Fibroblast of lung (primary cell): ENCODE results near the gene MYMK. TPM values are rescaled to one million over a fixed set of nuclear protein-coding genes. Genes with fewer than 3 reads are reported as not detected.

Experiments used
- DNase-seq, 2 donors: peaks; one replicate each; pipeline versions ENCODE4 v3.0.0 to v3.0.0-alpha.2; 2010; ENCODE audit warnings: low read depth in 2 of 2
- H2AFZ ChIP-seq: 2 replicates; pipeline ENCODE4 v1.5.1; 2012; ENCODE audit warnings: low read length, control low read depth, inconsistent platforms
- H3K27ac ChIP-seq: 2 replicates; pipeline ENCODE4 v1.5.1; 2011; ENCODE audit warnings: low read length, control low read depth; ENCODE audit not compliant: insufficient read depth
- H3K27me3 ChIP-seq: 2 replicates; pipeline ENCODE4 v1.5.1; 2011; ENCODE audit warnings: mild to moderate bottlenecking, low read length; ENCODE audit not compliant: control insufficient read depth, insufficient read depth
- H3K36me3 ChIP-seq: 2 replicates; pipeline ENCODE4 v1.5.1; 2011; ENCODE audit warnings: low read length; ENCODE audit not compliant: control insufficient read depth, insufficient read depth
- H3K4me1 ChIP-seq: 2 replicates; pipeline ENCODE4 v1.5.1; 2011; ENCODE audit warnings: low read length; ENCODE audit not compliant: control insufficient read depth, insufficient read depth; ENCODE audit errors: extremely low read depth
- H3K4me2 ChIP-seq: 2 replicates; pipeline ENCODE4 v1.5.1; 2011; ENCODE audit warnings: low read length, control low read depth; ENCODE audit not compliant: insufficient read depth; ENCODE audit errors: extremely low read depth
- H3K4me3 ChIP-seq, 4 experiments: fragments of 200-600 bp in 1 of 4; sonication (generic) in 1 of 4; replicated peaks in 1 of 4; 2 replicates each; pipeline ENCODE4 v1.5.1; 2011 to 2016; ENCODE audit warnings: low read length in 4 of 4, low read depth in 3 of 4, mild to moderate bottlenecking in 3 of 4, control low read depth in 2 of 4, inconsistent platforms in 1 of 4, mixed read lengths in 1 of 4; ENCODE audit not compliant: insufficient read depth in 1 of 4; ENCODE audit errors: control extremely low read depth in 1 of 4
- H3K79me2 ChIP-seq: 2 replicates; pipeline ENCODE4 v1.5.1; 2012; ENCODE audit warnings: mild to moderate bottlenecking, low read length, inconsistent platforms; ENCODE audit not compliant: control insufficient read depth, insufficient read depth
- H3K9ac ChIP-seq: 2 replicates; pipeline ENCODE4 v1.5.1; 2011; ENCODE audit warnings: mild to moderate bottlenecking, low read length, control low read depth; ENCODE audit not compliant: insufficient read depth
- H3K9me3 ChIP-seq: 2 replicates; pipeline ENCODE4 v1.5.1; 2012; ENCODE audit warnings: low read depth, low read length; ENCODE audit not compliant: control insufficient read depth, insufficient read depth
- H4K20me1 ChIP-seq: 2 replicates; pipeline ENCODE4 v1.5.1; 2011; ENCODE audit warnings: low read length; ENCODE audit not compliant: control insufficient read depth, insufficient read depth; ENCODE audit errors: extremely low read depth
- EZH2 ChIP-seq: IDR thresholded peaks from 2 replicates; pipeline ENCODE4 v1.5.1; 2012; ENCODE audit warnings: low read length, control low read depth, mild to moderate bottlenecking; ENCODE audit errors: missing control alignments
- polyA plus RNA-seq, 2 donors: library from polyadenylated mRNA; depleted of rRNA in 1 of 2; stranded (reverse) in 1 of 2; unstranded in 1 of 2; fragments of >200 nt; gene quantifications; 2 replicates each; pipeline ENCODE4 v1.2.1, GENCODE V29; 2011 to 2012; ENCODE audit warnings: missing spikeins in 1 of 2
- total RNA-seq: library from RNA; depleted of rRNA; stranded (reverse); fragments of >200 nt; gene quantifications from 2 replicates; pipeline ENCODE4 v1.2.1, GENCODE V29; 2014
- TF ChIP-seq, protein P1 (sequence below), 2 donors: IDR thresholded peaks in 1 of 2; conservative IDR thresholded peaks in 1 of 2; 1 replicate in 1 of 2; 2 replicates in 1 of 2; pipeline ENCODE4 v1.5.1; 2011 to 2012; ENCODE audit warnings: low read length in 2 of 2, control low read depth in 1 of 2, inconsistent platforms in 1 of 2, low read depth in 1 of 2, mild to moderate bottlenecking in 1 of 2

Gene MYMK
- total and polyA plus RNA-seq, 2 donors (not counting 1 experiment from before 2014, with no cell fraction given) = not detected

DNA sequence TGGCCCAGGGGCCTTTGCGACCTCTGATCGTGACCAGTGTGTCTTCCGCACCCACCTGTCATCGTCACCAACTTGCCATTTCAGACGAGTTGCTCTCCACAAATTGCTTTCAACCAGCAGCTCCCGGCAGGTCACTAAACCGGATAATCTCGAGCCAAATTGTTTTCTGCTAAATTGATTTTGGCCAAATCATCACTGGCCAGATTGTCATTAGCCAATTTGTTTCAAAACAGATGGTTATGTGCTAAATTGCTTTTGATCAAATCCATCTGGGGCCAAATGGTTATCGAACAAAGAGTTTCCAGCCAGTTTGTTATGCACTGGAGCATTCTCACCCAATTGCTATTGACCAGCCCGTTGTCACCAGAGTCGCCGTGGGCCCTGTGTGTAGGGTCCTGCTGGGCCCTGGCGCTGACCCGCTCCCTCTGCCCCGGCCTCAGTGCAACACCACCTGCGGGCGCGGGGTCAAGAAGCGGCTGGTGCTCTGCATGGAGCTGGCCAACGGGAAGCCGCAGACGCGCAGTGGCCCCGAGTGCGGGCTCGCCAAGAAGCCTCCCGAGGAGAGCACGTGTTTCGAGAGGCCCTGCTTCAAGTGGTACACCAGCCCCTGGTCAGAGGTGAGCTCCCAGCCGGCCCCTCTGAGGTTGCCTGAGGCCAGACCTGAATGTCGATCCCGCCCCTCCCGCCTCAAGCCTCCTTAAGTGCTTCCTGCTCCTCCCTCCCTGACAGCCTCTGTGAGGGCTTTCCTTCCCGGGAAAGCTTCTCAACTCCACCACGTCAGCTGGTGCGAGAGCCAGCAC is 45.3 kb upstream of the MYMK start:
- H3K4me1 ChIP-seq = no peaks in the 10 kb centered on the region
- no peak overlapping the region for H3K4me3 ChIP-seq
- H3K4me2 ChIP-seq = no peak overlapping the region
- no peaks in the 10 kb centered on the region for H3K36me3 ChIP-seq
- H3K9me3 ChIP-seq = no peaks in the 10 kb centered on the region
- no peak overlapping the region for H3K27ac ChIP-seq
- no peaks in the 10 kb centered on the region for H3K27me3 ChIP-seq
- H2AFZ ChIP-seq = no peak overlapping the region
- DNase-seq = no peak
- H3K79me2 ChIP-seq = no peaks in the 10 kb centered on the region
- TF ChIP-seq EZH2 = no peak
- TF ChIP-seq, protein P1, sequence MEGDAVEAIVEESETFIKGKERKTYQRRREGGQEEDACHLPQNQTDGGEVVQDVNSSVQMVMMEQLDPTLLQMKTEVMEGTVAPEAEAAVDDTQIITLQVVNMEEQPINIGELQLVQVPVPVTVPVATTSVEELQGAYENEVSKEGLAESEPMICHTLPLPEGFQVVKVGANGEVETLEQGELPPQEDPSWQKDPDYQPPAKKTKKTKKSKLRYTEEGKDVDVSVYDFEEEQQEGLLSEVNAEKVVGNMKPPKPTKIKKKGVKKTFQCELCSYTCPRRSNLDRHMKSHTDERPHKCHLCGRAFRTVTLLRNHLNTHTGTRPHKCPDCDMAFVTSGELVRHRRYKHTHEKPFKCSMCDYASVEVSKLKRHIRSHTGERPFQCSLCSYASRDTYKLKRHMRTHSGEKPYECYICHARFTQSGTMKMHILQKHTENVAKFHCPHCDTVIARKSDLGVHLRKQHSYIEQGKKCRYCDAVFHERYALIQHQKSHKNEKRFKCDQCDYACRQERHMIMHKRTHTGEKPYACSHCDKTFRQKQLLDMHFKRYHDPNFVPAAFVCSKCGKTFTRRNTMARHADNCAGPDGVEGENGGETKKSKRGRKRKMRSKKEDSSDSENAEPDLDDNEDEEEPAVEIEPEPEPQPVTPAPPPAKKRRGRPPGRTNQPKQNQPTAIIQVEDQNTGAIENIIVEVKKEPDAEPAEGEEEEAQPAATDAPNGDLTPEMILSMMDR (conservative IDR thresholded peaks at IDR 0.05 in 1 of 2, IDR thresholded peaks at IDR 0.05 in 1 of 2; ENCODE audit: low read depth in 1 of 2, low read length in 2 of 2) = no peak
- no peaks in the 10 kb centered on the region for H4K20me1 ChIP-seq
- H3K9ac ChIP-seq = no peak overlapping the region

DNA sequence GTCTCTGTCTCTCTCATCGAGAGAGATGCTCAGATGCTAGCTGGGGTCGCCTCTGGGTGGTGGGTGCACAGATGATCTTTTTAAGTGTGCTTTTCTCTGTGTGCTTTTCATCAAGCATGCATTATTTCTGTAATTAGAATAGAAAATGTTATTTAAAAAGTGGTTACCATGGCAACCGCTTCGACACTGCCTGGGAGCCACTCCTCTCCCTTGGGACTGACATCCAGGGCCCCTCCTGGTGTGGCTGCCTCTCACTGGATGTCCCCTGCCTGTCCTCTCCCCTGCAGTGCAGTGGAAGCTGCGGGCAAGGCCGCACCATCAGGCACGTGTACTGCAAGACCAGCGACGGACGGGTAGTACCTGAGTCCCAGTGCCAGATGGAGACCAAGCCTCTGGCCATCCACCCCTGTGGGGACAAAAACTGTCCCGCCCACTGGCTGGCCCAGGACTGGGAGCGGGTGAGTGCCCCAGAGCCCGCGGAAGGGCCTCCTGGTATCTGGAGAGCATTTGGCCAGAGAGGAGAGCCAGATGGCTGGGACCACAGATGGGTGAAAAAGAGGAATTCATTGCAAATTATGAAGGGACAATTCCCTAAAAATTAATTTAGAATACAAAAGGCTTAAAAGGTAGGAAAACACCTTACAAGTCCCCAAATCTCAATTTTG is 44.5 kb upstream of the MYMK start:
- H3K27ac ChIP-seq = no peak overlapping the region

DNA sequence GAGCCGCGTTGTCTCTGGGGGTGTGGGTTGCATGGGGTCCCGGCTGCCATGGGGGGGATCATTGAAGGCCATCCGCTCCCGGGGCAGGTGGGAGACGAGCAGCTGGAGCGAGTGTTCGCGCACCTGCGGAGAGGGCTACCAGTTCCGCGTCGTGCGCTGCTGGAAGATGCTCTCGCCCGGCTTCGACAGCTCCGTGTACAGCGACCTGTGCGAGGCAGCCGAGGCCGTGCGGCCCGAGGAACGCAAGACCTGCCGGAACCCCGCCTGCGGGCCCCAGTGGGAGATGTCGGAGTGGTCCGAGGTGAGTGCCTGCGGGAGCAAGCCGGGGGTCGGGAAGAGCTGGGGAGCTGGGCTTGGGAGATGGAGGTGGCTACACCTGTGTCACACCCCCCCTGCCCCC is 43.4 kb upstream of the MYMK start:
- H3K9me3 ChIP-seq = no peaks in the 10 kb centered on the region
- TF ChIP-seq, protein P1 (conservative IDR thresholded peaks at IDR 0.05 in 1 of 2, IDR thresholded peaks at IDR 0.05 in 1 of 2; ENCODE audit: low read depth in 1 of 2, low read length in 2 of 2) = no peak
- no peak for TF ChIP-seq EZH2
- H3K79me2 ChIP-seq = no peaks in the 10 kb centered on the region
- no peak overlapping the region for H3K4me3 ChIP-seq
- H2AFZ ChIP-seq = no peak overlapping the region
- no peak overlapping the region for H3K9ac ChIP-seq
- no peak overlapping the region for H3K27ac ChIP-seq
- no peak overlapping the region for H3K4me2 ChIP-seq
- peaks cover 2% of the 10 kb centered on the region for H3K4me1 ChIP-seq
- H4K20me1 ChIP-seq = no peaks in the 10 kb centered on the region
- DNase-seq = no peak
- H3K36me3 ChIP-seq = no peaks in the 10 kb centered on the region
- H3K27me3 ChIP-seq = no peaks in the 10 kb centered on the region

More for the DNA sequence above, 44.5 kb upstream of the MYMK start:
- H3K79me2 ChIP-seq = no peaks in the 10 kb centered on the region
- no peaks in the 10 kb centered on the region for H3K36me3 ChIP-seq
- TF ChIP-seq EZH2 = no peak
- TF ChIP-seq, protein P1 (conservative IDR thresholded peaks at IDR 0.05 in 1 of 2, IDR thresholded peaks at IDR 0.05 in 1 of 2; ENCODE audit: low read depth in 1 of 2, low read length in 2 of 2) = no peak
- DNase-seq = no peak
- no peak overlapping the region for H3K4me3 ChIP-seq
- no peaks in the 10 kb centered on the region for H3K27me3 ChIP-seq
- no peak overlapping the region for H3K9ac ChIP-seq
- H4K20me1 ChIP-seq = no peaks in the 10 kb centered on the region
- no peak overlapping the region for H3K4me2 ChIP-seq
- H3K9me3 ChIP-seq = no peaks in the 10 kb centered on the region
- H3K4me1 ChIP-seq = no peaks in the 10 kb centered on the region
- H2AFZ ChIP-seq = no peak overlapping the region
